Loucy (cell line): Measurements from ENCODE around the gene FMNL3.

Experiments used
- EZH2phosphoT487 ChIP-seq: fragments of 200-600 bp; IDR thresholded peaks from 2 replicates; pipeline ENCODE4 v1.6.1; 2018; ENCODE audit warnings: antibody characterized with exemption, mild to moderate bottlenecking, moderate library complexity, borderline replicate concordance
- TF ChIP-seq, protein P1 (sequence below): fragments of 200-600 bp; sonication (generic); conservative IDR thresholded peaks from 2 replicates; pipeline ENCODE4 v1.5.1; 2014; ENCODE audit warnings: mild to moderate bottlenecking, antibody characterized with exemption, low read length

DNA sequence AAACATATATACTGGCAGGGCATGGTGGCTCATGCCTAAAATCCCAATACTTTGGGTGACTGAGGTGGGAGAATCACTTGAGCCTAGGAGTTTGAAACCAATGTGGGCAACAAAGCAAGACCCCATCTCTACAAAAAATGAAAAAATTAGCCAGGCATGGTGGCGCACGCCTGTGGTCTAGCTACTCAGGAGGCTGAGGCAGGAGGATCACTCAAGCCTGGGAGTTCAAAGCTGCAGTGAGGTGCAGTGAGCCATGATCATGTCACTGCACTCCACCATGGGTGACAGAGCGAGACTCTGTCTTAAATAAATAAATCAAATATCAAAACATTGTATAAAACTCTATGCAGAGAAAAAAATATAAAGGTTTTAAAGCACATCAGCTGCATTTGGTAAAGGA, 5.2 kb downstream of the FMNL3 start:
- TF ChIP-seq, protein P1, sequence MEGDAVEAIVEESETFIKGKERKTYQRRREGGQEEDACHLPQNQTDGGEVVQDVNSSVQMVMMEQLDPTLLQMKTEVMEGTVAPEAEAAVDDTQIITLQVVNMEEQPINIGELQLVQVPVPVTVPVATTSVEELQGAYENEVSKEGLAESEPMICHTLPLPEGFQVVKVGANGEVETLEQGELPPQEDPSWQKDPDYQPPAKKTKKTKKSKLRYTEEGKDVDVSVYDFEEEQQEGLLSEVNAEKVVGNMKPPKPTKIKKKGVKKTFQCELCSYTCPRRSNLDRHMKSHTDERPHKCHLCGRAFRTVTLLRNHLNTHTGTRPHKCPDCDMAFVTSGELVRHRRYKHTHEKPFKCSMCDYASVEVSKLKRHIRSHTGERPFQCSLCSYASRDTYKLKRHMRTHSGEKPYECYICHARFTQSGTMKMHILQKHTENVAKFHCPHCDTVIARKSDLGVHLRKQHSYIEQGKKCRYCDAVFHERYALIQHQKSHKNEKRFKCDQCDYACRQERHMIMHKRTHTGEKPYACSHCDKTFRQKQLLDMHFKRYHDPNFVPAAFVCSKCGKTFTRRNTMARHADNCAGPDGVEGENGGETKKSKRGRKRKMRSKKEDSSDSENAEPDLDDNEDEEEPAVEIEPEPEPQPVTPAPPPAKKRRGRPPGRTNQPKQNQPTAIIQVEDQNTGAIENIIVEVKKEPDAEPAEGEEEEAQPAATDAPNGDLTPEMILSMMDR, result no peak
- TF ChIP-seq EZH2phosphoT487, result no peak
